Spleen (tissue), 7 donors: ENCODE measurements around the gene ALDH3A2.

ENCODE experiments used
- POLR2A ChIP-seq, 3 donors: fragments of 450-650 bp; IDR thresholded peaks; one replicate each; pipeline ENCODE4 v1.5.1; 2017; ENCODE audit warnings: antibody characterized with exemption in 3 of 3, mild to moderate bottlenecking in 1 of 3
- POLR2AphosphoS5 ChIP-seq, 3 donors: sonication (generic); formaldehyde crosslinking; IDR thresholded peaks; one replicate each; pipeline ENCODE4 v1.5.1; 2017; ENCODE audit warnings: antibody characterized with exemption in 3 of 3
- TF ChIP-seq, protein P1 (sequence below), 11 experiments: fragments of 200-600 bp in 7 of 11; fragments of 450-650 bp in 4 of 11; sonication (generic) in 4 of 11; IDR thresholded peaks in 8 of 11; conservative IDR thresholded peaks in 3 of 11; 1 replicate in 7 of 11; 2 replicates in 4 of 11; pipeline versions ENCODE4 v1.4.0 to v1.8.0; 2016 to 2021; ENCODE audit warnings: antibody characterized with exemption in 11 of 11, inconsistent platforms in 4 of 11, mild to moderate bottlenecking in 1 of 11
- donor health status: DM: no; HTN: no; CAD: no; lungs with moderate emphysema.
- donor health status: DM: no; HTN: no; CAD: no.
- donor health status: DM: no; HTN: no; CAD: no.

DNA sequence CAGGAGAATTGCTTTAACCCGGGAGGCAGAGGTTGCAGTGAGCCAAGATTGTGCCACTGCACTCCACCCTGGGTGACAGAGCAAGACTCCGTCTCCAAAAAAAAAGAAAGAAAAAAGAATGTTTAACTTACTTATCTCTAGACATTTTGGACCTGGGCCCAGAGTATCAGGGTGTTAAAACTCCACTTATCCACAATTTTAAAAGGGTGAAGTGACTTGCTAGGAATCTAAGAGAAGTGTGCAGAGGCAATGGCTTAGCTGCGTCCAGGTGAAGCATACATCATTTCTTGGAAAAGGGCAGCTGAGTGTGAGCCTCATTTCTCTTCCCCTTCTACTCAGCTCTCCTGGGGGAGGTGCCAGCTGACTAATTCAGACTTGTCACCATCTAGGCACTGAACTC, 25.1 kb downstream of the ALDH3A2 start:
- no peak for TF ChIP-seq POLR2A (IDR thresholded peaks at IDR 0.05)
- TF ChIP-seq, protein P1, sequence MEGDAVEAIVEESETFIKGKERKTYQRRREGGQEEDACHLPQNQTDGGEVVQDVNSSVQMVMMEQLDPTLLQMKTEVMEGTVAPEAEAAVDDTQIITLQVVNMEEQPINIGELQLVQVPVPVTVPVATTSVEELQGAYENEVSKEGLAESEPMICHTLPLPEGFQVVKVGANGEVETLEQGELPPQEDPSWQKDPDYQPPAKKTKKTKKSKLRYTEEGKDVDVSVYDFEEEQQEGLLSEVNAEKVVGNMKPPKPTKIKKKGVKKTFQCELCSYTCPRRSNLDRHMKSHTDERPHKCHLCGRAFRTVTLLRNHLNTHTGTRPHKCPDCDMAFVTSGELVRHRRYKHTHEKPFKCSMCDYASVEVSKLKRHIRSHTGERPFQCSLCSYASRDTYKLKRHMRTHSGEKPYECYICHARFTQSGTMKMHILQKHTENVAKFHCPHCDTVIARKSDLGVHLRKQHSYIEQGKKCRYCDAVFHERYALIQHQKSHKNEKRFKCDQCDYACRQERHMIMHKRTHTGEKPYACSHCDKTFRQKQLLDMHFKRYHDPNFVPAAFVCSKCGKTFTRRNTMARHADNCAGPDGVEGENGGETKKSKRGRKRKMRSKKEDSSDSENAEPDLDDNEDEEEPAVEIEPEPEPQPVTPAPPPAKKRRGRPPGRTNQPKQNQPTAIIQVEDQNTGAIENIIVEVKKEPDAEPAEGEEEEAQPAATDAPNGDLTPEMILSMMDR (IDR thresholded peaks at IDR 0.05 in 8 of 11, conservative IDR thresholded peaks at IDR 0.05 in 3 of 11): no peak
- TF ChIP-seq POLR2AphosphoS5 (IDR thresholded peaks at IDR 0.05): no peak
